GM12878 (cell line): ENCODE measurements around the gene CNMD.

Experiments
- ATF7 ChIP-seq: fragments of 450-650 bp; IDR thresholded peaks from 2 replicates; pipeline ENCODE4 v1.6.1; 2016; ENCODE audit warnings: low read depth, mild to moderate bottlenecking
- CREB1 ChIP-seq: IDR thresholded peaks from 2 replicates; pipeline ENCODE4 v1.6.1; 2012; ENCODE audit warnings: low read depth, mild to moderate bottlenecking, inconsistent platforms
- CTCF ChIP-seq, 3 experiments: IDR thresholded peaks in 2 of 3; conservative IDR thresholded peaks in 1 of 3; 2 replicates each; pipeline ENCODE4 v1.5.1; 2011; ENCODE audit warnings: low read depth in 3 of 3, low read length in 3 of 3, mild to moderate bottlenecking in 3 of 3, control low read depth in 2 of 3, moderate library complexity in 2 of 3, inconsistent platforms in 1 of 3, mixed read lengths in 1 of 3; ENCODE audit not compliant: control insufficient read depth in 2 of 3, insufficient read depth in 1 of 3; ENCODE audit errors: extremely low read depth in 1 of 3
- FOS ChIP-seq: IDR thresholded peaks from 3 replicates; pipeline ENCODE4 v1.6.1; 2011; ENCODE audit warnings: borderline replicate concordance; ENCODE audit not compliant: insufficient read length; ENCODE audit errors: extremely low read depth
- HDAC2 ChIP-seq: fragments of 200-600 bp; sonication (generic); IDR thresholded peaks from 2 replicates; pipeline ENCODE4 v1.6.1; 2017
- HDGF ChIP-seq: fragments of 450-650 bp; IDR thresholded peaks from 2 replicates; pipeline ENCODE4 v1.6.1; 2016; ENCODE audit warnings: antibody characterized with exemption
- JUNB ChIP-seq: IDR thresholded peaks from 2 replicates; pipeline ENCODE4 v1.6.1; 2016; ENCODE audit warnings: antibody characterized with exemption, mild to moderate bottlenecking
- POLR2AphosphoS5 ChIP-seq: IDR thresholded peaks from 2 replicates; pipeline ENCODE4 v1.6.1; 2011; ENCODE audit warnings: mild to moderate bottlenecking, low read length, inconsistent platforms
- RFX5 ChIP-seq: IDR thresholded peaks from 2 replicates; pipeline ENCODE4 v1.6.1; 2011; ENCODE audit warnings: low read depth, low read length, improper control_type of control experiment
- SIN3A ChIP-seq: IDR thresholded peaks from 2 replicates; pipeline ENCODE4 v1.6.1; 2012; ENCODE audit warnings: low read depth, low read length, improper control_type of control experiment
- YY1 ChIP-seq: IDR thresholded peaks from 2 replicates; pipeline ENCODE4 v1.6.1; 2011; ENCODE audit warnings: low read depth, mild to moderate bottlenecking, low read length
- ZZZ3 ChIP-seq: IDR thresholded peaks from 2 replicates; pipeline ENCODE4 v1.6.1; 2011; ENCODE audit warnings: low read depth; ENCODE audit not compliant: control insufficient read depth, insufficient read length

GRCh38 chr13:52786766-52787165, 47.1 kb upstream of the CNMD start:
- TF ChIP-seq FOS (no peak), RFX5 (no peak), YY1 (no peak), CTCF (IDR thresholded peaks at IDR 0.05 in 2 of 3, conservative IDR thresholded peaks at IDR 0.05 in 1 of 3; ENCODE audit: control insufficient read depth in 2 of 3, extremely low read depth in 1 of 3, insufficient read depth in 1 of 3, low read depth in 3 of 3, low read length in 3 of 3) (no peak), HDGF (no peak), ATF7 (no peak), POLR2AphosphoS5 (no peak), SIN3A (no peak), JUNB (no peak), HDAC2 (no peak), CREB1 (no peak), ZZZ3 (no peak)
